ENCODE data around the gene AKNA.

Gene AKNA

DNA sequence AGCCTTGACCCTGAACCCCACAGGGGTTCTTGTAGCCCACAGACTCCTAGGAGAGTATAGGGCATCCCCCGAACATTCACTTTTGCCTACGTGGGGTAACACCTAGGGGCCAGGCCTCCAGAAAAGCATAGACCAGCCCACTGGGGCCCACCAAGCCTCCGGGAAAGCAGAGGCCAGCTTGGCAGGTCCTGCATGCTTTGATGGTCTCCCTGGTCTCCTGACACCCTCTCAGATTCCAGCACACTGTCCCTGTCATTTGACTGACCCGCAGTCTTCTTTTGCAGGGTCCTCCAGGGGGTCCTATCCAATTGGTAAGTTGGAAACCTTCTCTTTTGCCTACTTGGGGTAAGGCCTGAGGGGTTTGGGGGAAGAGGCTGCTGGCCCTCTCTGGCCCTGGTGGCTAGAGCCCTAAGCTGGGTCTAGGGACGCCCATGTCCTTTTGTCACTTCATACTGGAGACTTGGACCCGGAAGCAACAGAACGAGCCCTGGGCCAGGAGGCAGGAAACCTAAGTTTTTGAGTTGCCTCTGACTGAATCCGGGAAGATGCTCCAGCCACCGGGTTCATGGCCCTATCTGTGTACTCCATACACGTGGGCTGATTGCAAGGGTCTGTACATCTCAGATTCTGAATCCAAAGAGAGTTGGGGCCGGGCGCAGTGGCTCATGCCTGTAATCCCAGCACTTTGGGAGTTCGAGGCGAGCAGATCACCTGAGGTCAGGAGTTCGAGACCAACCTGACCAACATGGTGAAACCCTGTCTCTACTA is 85.8 kb downstream of the AKNA start:
- no peak for DNase-seq (ENCODE audit: low read depth in 2 of 2)

DNA sequence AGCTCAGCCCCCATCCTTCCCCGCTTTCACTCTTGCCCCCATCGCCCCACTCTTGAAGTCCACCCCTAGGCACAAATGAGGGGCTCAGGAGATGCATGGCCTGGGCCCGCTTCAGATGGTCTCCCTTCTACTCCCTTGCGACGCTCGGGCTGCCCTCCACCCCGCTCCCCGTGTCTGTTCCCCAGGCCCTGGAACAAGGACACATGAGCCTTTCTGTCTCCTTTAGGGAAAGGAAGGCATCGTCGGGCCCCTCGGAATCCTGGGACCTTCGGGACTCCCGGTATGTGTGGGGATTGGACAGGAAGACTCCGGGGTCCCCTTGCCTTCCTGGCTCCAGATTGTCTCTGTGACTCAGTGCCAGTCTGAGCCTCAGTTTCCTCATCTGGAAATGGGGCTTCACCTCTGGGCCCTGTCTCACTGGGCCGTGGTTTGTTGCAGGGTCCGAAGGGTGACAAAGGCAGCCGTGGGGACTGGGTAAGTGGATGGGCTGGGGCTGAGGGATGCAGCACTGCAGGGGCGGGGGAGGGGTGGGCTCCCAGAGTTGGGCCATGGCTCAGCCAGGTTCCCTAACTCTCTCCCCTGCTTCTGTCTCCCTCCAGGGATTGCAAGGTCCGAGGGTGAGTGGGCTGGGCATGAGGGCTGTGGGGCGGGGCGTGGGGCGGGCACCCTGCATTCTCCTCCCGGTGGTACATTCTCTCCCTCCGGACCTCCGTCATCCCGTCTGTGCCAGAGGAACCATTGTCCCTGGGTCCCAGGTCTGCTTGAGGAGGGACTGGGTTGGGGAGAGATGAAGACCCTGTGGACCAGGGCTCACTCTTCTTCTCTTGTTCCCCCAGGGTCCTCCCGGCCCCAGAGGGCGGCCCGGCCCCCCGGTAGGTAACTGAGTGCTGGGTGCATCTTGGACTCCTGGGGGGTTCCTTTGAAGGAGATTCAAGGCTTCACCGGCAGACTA is 86.7 kb downstream of the AKNA start:
- no peak for DNase-seq (ENCODE audit: low read depth in 2 of 2)

DNA sequence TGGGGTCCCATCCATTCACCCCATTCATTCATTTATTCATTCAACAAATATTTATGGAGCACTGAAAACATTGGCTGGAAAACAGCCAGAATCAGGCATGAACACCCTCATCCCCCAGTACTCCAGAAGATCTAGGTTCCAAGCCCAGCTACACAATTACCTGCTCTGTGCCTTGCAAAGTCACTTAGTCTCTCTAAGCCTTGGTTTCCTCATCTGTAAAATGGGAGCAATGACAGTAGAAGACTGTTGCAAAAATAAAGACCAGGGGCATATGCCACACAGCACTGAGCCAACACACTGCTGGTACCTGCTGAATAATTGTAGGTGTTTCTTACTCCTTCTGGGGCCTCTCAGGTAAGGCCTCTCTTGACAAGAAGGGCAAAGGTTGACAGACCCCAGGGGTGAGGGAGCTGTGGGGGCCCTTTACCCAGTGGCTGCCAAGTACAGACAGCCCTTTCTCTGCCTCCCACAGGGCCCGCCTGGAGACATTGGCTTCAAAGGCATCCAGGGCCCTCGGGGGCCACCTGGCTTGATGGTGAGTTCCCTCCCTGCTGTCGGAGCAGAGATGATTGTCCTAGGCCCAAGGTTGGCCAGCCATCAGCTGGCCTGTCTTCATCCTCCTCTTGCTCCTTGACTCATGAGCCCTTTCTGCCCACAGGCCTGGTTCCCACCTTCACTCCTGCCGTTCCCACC is 87.5 kb downstream of the AKNA start:
- no peak for DNase-seq (ENCODE audit: low read depth in 2 of 2)

DNA sequence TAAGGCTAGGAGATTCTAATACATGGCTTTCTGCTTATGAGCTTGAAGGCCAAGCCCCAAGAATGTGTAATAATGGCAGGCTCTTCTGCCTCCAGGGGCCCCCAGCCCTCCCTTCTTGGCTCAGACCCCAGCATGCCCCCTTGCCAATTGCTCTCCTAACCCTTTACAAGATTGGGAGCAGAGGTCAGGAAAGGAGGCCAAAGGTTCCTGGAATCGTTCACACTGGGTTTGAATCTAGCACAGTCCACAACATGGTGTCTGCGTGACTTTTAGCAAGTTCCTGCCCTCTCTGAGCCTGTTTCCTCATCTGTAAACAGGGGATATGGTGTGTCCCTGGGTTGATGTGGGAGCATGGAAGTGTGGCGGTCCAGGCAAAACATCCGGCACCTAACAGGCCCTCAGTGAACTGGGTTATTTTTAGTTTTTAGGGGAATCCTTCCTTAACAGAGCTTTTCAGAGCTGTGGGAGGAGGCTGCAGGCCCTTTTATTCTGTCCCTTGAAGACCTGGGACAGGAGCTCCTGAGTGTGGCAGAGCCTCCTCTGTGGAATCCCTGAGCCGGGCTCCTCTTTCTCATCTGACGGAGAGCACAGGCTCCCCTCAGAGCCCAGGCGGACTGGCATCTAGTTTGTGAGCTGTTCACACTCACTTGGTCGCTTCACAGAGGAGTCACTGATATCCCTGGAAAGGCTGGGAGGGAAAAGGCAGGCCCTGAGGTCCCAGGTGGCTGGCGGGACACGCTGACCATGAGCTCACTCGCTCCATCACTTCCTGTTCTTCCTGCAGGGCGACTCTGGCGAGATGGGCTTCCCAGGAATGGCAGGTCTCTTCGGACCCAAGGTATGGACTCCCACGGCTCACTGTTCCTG is 88.3 kb downstream of the AKNA start:
- DNase-seq (ENCODE audit: low read depth in 2 of 2) = no peak

DNA sequence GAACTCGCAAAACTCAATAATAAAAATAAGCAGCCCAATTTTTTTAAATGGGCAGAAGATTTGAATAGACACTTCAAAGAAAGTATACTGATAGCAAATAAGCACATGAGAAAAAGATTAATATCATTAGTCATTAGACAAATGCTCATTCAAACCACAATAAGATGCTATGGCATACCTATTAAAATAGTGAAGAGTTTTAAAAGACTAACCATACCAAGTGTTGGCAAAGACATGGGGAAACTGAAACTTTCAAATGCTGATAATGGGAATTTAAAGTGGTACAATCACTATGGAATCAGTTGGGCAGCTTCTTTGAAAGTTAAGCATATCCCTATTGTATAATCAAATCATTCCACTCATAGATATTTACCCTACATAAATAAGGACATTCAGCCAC is 91.4 kb downstream of the AKNA start:
- no peak for DNase-seq (ENCODE audit: low read depth in 2 of 2)

DNA sequence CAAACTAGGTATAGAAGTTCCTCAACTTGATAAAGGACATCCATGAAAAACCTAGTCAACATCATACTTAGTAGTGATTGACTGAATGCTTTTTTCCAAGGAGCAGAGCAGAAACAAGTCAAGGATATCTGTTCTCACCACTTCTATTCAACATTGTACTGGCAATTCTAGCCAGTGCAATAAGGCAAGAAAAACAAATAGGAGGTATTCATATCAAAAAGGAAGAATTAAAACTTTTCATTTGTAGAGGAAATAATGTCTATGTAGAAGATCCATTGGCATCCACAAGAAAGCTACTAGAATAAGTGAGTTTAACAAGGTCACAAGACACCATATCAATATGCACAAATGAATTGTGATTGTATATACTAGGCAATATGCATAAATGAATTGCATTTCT is 93.1 kb downstream of the AKNA start:
- no peak for DNase-seq (ENCODE audit: low read depth in 2 of 2)

DNA sequence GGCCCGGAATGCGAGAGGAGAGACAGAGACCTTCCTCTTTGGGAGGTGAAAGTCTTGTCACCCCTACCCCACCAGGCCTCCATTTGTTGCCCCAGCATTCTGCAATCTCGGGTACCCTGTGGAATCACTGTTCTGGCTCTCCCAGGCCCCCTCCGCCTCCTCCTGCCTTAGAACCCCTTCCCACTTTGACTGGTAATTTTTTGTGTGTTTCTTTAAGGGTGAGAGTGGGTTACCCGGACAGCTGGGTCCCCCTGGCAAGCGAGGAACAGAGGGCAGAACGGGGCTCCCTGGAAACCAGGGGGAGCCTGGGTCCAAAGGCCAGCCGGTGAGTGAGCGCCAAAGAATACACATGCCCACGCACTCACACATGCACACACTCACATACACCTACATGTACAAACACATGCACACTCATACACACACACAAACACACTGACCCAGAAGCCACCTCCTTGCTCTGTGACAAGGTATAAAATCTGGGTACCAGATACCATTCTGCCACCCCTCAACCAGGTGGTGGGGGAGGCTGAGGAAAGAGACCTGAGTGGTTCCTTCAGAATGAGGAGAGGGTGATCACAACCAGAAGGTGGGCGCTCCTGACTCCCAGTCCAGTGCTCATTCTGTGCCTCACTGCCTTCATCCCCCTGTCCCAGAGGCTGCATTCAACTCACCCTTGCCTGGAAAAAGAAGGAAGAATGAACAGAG is 95.7 kb downstream of the AKNA start:
- DNase-seq (ENCODE audit: low read depth in 2 of 2) = no peak

DNA sequence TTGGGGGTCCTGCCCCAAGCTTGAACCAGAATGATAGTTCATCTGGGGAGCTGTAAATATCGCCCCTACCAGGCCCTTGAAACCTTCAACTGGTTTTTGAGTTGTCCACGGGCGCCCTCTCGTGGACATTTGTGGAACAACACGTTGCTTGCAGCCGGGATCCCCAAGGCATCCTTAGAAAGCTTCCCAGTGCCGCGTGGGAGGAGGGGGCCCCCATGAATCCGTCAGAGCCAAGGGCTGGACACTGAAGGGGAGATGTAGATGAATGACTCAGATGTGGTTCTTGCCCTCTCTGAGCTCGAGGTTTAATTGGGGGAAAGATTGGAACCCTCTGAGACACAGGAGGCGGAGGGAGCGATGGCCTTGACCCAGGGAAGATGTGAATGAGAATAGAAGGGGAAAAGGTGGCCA is 96.7 kb downstream of the AKNA start:
- DNase-seq (ENCODE audit: low read depth in 2 of 2) = peak; percentile 34 to 46

DNA sequence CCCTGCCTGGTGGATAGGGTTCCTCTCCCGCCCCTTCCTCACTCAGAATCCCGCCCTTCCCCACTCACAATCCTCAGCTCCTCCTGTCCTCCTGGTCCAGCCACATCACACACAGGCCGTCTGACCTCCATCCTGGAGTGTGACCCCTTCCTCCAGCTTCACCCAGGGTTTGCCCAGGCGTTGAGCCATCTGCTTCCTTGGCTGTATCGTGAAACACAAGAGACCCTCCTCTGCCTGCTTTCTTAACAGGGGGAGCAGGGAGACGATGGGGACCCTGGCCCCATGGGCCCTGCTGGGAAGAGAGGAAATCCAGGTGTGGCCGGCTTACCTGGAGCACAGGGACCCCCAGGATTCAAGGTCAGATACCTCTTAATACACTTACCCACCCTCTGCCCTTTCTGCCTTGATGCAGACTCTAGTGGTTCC is 97.2 kb downstream of the AKNA start:
- no peak for DNase-seq (ENCODE audit: low read depth in 2 of 2)

DNA sequence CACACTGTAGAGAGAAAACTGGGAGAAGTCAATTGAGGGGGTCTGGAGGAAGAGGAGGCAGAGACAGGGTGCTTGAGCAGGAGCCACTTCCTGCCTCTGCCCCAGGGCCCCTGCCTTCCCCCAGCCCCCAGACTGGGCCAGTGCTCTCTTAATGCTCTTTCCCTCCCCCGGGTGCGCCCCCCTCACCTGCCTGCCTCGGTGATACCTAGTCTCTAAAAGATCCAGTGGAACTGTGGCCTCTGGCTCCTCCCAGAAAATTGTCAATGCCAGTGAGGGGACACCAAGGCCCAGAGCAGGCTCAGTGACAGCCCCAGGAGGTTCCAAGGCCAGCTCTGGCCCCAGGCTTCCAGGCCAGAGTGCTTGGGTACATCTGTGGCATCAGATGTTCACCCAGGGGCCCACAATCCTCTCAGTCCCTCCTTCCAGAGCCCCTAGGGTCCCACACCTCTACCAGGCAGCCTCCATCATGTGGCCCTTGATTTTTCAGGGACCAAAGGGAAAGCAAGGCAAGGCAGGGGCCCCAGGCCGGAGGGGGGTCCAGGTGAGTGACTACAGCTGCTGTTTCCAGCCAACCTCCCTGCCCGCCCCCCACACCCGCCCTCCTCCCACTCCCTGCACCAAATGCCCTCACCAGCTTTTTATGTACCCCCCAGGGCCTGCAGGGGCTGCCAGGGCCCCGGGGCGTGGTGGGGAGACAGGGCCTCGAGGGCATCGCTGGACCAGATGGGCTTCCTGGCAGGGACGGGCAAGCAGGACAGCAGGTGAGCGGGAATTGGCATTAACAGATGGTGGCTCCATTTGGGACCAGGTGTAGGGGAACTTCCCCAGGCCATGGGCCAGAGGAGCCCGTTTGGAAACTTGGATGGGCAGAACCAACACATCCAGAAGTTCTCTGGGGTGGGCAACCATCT is 98.0 kb downstream of the AKNA start:
- DNase-seq (ENCODE audit: low read depth in 2 of 2) = no peak

DNA sequence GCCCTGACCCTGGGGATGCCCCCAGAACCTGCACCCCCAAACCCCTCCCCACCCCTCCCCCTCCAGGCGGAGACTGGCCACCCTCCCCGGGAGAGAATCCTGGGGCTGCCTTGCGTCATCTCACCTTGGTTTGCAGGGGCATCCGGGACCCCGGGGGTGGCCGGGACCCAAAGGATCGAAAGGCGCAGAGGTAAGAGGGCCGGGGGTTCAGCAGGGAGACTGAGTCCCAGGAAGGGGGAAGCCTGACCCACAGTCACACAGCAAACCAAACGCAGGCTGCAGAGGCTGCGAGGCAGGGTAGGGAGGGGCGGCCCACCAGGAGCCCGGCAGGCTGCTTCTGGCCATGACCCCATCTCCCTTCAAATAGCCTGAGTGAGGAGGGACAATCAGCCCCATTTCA is 98.7 kb downstream of the AKNA start:
- DNase-seq (ENCODE audit: low read depth in 2 of 2) = no peak

DNA sequence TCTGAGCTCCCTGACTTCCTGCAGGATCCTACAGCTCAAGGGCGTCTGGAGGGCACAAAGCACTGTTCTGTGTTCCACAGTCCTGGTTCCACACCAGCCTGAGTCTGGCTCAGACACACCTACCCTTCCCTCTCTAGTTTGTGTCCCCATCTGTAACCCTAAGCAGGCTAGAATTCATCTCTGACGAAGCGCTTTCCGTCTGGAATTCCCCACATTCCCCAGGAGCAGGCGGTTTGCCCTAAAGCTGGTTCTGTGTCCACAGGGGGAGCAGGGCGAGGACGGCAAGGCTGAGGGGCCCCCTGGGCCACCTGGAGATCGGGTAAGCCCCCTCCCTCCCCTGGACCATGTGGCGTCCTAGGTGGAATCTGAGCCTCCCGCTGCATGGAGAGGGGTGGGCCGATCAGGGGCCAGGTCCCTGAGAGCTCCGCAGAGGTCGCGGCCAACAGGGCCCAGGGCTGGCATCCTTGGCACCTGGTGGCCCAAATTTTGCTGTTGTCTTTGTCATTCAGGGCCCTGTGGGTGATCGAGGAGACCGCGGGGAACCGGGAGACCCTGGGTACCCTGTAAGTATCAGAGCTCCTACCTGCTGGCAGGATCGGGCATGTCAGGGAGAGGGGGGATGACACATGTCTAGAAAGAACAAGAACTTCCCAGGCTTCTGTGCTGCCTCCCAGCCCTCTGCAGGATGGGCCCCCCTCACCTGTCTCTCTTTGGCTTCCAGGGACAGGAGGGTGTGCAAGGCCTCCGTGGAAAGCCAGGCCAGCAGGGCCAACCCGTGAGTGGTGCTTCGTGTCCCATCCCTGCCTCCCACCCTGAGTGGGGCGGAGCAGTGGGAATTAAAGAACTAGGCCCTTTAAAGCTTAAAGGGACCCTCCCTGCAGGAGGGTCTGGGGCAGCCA is 99.3 kb downstream of the AKNA start:
- no peak for DNase-seq (ENCODE audit: low read depth in 2 of 2)

DNA sequence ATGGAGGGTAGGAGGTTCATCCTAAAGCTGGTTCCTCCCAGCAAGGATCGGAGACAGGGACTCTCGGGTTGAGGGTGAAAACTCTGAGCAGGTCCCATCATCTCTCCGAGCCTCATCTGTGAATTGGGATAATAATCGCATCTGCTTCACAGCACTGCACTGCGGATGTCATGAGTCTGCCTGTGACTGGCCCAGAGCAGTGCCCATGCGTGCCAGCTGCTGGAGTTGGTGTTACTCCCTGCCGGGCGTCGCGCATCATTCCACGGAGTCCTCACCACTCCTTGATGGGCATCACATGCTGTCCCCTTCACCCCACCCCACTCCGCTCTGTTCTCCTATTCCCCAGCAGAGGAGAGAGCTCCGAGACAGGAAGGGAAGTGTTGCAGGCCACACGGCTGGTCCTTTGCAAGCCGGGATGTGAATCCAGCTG is 100.0 kb downstream of the AKNA start:
- no peak for DNase-seq (ENCODE audit: low read depth in 2 of 2)

DNA sequence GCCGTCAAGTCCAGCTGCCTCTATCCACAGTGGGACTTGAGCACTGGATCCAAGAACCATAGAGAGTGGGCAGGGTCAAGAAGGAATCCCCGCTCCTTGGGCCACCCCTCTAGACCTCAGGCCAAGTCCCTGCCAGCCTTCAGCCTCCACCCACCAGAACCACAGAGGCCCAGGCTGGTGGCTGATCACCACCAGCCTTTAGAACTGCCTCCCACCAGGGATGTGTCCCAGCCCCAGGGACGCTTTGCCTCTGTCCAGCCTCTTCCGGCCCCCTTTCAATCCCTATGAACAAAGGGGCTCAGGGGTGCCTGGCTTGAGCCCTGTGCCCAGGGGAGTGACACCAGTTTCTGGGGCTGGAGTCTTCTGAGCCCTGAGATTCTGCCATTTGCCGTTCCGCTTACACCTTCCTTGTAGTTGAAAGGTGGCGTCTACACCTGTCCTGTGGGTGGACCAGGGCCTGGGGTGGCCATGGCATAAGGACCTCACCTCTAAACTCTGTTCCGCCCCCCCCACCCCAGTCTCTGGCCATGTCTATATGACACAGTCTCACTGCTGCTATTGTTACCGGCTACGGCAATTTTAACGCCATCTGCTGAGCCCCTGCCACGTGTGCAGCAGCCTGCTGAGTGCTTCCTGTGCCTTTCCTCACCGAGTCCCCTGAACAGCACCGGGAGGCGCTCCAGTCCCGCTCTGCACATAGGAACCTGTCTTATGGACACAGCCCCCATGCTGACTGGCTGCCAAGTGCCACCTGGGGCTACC is 100.6 kb downstream of the AKNA start:
- DNase-seq (ENCODE audit: low read depth in 2 of 2) = no peak

DNA sequence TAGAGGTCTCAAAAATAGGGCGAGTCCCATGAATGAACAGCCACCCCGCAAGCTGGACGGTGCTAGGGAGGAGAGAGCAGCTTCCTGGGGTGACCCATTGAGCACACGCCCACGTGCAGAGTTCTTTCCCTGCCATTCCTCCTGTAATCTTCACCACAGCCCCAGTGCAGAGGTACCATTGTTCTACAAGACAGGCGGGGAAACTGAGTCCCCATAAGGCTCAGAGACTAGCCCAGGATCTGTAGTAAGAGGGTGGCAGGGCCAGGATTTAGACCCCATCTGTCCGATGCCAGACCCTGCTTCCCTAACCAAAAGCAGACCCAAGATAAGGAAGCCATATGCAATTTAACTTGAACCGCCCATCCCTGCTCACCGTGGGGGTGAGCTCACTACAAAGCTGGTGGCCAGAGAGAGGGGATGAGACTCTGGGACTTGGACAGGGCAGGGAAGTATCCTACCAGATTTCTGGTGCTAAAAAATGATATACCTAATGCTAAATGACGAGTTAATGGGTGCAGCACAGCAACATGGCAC is 101.6 kb downstream of the AKNA start:
- no peak for DNase-seq (ENCODE audit: low read depth in 2 of 2)

DNA sequence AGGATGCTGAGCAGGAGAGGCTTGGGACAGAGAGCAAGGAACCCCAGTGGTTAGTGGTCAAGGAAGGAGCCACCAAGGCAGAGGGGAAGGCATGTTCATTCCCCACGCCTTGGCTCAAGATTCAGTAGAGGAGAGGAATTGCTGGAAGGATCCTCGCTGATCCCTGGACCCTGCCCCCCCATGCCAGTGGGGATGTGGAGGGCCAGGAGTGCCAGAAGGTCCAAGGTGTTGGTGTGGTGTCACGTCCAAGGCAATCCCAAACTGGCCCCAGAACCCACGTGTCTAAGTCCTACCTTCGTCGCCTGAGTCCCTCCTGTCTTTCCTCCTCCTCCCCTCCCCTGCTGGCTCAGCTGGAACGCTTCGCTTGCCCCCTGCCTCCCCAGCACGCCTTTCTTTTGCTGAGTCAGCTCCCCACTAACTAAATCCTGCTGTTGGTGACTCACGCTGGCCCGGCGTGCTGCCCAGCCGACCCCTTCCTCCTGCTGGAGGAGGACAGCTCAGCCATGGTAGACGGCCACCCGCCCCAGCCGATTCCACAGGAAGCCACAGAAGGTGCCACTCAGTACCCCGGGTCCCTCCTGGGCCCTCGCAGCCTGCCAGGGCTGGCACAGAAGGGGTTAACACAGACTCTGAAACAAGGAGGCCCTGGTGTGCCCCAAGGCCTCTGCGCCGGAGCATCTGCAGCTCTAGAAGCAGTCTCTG is 102.5 kb downstream of the AKNA start:
- no peak for DNase-seq (ENCODE audit: low read depth in 2 of 2)
